Measurements from ENCODE around the gene KLHL29.
"Not testable (repeated sequence)": the region's sequence is repeated elsewhere in the genome, so short reads cannot be mapped to it uniquely, and the experiment has no call there.

The KLHL29 gene

DNA sequence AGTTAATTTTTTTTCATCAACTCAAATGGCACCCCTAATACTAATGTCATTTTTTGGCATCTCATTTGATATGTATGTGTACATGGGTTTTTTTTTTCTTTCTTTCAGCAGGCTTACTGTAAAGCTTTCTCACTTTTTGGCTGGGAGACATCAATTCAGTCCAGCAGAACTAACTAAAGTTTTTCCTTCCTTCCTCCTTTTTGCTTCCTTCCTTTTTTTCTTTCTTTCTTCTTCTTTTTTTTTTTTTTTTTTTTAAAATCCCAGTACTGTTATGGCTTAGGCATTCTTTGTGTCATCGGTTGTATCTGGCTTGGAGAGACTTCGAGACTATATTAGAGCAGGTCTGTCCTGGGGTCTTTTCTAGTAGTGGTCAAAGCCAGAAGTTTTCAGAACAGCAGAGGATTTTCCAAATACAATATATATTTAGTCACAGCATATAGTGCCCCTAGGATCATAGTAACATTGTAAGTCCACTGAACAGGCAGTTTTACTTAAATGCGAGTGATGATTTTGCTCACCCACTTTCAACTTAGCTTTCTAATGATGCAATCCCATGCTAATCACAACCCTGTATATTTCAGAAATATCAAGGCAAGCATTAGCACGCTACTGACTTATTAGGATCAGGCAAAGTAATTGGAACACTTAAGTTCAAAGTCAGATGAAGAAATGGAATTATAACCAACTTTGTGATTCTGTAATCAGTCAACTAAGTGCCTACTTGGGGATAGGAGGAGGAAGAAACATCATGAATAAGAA, 4.0 kb downstream of the KLHL29 start:
- intact Hi-C loops (cut with DNase I), result loop anchor here (10.0 kb wide), 1 partner anchor 176 kb away; no protein-coding TSS in a partner anchor

DNA sequence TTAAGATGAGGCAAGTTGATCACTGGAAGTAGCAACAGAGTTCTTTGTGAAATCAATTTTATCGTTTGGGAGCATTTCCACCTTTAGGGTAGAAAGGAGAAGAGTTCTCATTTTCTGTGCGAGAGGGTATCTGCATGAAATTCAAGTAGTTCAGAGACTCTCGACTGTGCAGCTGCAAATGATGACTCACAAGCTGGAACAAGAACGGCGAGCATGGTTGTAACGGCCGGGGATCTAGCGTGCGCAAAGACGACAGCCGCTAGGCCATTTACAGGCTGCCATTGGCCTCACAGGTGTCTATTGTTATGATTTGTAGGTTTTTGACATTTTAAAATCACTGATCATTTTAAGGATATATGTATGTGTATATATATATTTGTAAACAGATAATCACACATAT, 5.2 kb downstream of the KLHL29 start:
- intact Hi-C loops (cut with DNase I), result no loop called here
- DNase-seq, result peak in 17 of 42 donors; percentile 23 to 71 (median 43)

More for the DNA sequence above, 4.0 kb downstream of the KLHL29 start:
- no peak for DNase-seq

DNA sequence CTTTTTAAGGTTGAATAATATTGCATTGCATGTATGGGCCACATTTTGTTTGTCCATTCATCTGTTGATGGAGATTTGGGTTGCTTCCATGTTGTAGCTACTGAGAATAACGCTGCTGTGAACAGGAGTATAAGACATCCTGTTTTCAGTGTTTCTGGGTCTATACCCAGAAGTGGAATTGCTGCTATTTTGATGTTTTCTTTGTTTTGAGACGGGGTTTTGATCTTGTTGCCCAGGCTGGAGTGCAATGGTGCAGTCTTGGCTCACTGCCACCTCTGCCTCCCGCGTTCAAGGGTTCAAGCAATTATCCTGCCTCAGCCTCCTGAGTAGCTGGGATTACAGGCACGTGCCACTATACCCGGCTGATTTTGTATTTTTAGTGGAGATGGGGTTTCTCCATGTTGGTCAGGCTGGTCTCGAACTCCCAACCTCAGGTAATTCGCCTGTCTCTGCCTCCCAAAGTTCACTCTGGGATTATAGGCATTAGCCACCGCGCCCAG, 6.3 kb downstream of the KLHL29 start:
- intact Hi-C loops (cut with DNase I), result not testable (repeated sequence)

DNA sequence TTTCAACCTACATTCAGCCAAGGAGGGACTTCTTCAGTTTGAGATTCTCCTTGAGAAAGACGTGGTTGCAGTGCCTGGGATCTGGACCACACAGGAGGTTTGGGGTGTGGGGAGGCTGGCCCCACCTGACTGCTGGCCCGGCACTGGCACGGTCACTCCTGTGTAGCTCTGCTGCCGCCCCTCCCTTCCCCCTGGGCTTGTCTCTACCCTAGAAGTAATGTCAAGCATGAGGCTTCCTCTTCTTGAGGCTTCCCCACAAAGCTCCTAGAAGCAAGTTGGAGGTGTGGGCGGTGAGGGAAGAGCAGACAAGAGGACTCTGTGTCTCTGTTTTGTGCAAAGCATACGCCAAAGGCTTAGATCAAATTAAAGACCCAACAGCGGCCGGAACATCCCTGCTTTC, 8.7 kb downstream of the KLHL29 start:
- peak in 21 of 42 donors; percentile 11 to 73 (median 39) for DNase-seq
- intact Hi-C loops (cut with DNase I), result no loop called here

More for the DNA sequence above, 6.3 kb downstream of the KLHL29 start:
- DNase-seq, result peak in 1 of 42 donors; percentile 12

DNA sequence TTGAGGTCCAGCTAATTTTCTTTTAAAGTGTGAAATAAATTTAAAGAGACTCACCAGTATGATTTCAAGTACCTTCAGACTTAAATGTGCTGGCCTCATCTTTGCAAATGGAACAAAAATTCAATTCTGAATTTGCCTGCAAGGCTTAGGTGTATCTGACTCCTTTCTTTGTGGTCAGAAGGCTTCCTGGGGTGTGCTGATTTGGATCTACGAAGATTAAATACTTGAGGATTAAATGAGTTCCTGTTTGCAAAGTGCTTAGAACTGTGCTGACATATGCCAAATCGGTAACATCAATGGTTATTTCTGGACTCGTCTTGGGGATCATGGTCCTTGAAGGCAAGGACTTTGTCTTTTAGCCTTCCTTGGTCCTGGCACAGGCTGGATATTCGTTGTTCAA, 9.7 kb downstream of the KLHL29 start:
- intact Hi-C loops (cut with DNase I), result no loop called here
- no peak for DNase-seq

DNA sequence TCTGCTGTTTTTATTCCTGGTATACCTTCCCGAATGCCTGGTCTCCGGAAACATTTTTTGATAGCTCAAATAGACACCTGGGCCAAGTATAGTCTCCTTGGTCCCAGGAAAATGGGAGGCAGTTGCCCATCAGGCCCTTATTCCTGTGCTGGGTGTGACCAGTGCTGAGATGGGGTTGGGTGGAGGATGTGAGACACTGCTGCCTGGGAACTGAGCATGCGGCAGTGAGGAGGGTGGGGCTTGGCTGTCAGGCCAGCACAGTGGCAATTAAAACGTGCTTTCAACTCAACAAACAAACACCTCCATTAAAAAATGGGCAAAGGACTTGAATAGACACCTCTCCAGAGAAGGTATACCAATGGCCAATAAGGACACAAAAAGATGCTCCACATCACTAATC, 12.5 kb downstream of the KLHL29 start:
- intact Hi-C loops (cut with DNase I), result no loop called here
- no peak for DNase-seq

DNA sequence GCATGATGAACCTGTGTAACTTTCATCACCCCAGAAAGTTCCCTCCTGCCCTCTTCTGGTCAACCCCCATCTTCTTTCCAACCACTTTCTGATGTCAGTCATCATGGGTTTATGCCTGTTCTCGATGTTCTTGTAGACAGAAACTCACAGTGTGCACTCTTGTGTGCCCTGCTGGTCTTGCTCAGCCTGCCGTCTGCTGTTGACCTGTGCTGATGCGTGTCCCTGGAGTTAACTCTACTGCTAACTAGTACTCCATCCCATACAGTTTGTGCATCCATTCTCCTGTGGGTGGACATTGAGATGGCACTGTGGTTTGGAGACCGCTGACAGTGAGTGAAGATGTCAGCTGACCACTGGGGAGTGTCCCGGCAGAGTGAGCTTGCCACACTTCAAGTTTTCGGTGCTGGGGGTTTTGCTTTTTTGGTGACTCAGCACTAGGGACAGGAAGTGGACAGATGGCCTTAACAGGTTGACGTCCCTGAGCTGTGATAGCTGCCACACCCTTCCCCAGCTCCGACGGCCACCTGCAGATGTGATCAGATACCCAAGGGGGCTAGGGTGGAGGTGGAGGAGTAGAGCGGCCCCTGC, 14.8 kb downstream of the KLHL29 start:
- intact Hi-C loops (cut with DNase I), result no loop called here
- peak in 1 of 42 donors; percentile 34 for DNase-seq

DNA sequence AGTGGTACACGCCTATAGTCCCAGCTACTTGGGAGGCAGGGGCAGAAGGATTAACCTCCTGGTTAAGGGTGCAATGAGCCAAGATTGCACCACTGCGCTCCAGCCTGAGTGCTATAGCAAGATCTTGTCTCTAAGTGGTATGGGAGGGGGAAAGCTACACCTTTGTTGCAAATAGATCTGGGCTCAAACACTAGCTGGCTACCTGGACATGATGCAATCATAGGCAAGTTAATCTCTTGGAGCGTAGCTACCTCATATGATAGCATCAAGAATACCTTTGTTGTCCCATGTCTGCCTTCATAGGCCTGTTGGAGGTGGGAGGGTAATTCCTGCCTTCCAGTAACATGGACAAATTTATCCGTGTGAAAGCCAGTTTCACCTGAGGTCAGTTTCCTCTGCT, 15.7 kb downstream of the KLHL29 start:
- DNase-seq, result no peak
- intact Hi-C loops (cut with DNase I), result no loop called here

DNA sequence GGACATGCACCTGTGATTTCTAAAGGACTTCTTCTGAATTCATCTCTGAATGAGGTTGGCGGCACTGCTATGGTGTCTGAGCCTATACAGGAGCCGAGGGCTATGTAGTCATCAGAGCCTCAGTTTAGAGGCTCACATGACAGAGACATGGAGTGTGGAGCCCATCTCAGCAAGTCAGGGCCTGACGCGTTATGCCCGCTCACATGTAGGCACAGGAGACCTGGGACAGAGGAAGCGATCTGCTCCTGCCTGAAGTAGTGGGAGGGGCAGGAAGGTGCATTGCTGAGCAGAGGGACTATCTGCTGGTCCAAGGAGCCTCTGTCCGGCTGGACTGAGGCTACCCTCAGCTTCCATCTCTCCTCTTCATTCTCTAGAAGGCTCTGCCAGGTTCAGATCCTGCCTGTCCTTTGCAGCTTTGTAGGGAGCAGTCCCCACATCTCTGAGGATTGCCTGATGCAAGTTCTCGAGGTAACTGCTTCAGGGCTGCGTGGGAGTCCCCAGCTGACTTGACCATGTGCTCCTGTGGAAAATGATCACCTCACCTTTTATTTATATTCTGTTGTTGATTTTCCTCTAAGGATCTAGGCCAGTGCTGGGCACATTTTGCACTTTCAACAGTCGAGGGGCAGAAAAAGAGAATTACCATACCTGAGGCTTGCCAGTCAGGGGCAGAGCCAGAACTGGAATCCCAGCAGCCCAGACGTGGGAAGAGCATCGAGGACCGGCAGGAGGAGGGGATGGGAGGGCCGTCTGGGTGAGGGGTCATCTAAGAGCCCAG, 16.6 kb downstream of the KLHL29 start:
- intact Hi-C loops (cut with DNase I), result no loop called here
- peak in 1 of 42 donors; percentile 11 for DNase-seq

DNA sequence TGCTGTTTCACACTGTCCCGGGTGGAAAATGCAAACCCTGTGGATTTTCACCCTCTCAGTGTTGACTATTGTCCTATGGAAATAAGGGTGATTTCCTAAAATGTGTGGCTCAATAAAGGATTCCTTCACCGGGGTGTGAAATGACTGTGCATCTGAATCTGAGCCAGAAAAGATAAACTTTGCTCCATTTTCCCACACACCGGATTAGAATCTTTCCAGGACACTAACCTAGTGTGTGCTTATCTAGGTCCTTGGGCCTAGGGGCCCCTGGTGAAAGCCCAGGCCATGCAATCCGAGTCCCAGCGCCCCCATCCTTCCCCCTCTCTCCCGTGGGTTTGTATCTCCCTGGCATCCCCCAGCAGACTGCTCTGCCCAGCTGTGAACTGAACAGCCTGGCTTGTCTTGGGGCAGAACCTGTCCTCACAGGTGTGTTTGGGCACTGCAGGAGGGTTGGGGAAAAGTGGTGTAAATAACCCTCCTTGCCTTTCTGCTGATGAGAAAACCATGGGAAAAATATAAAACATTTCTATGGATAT, 17.3 kb downstream of the KLHL29 start:
- intact Hi-C loops (cut with DNase I), result no loop called here
- peak in 1 of 42 donors; percentile 21 for DNase-seq

DNA sequence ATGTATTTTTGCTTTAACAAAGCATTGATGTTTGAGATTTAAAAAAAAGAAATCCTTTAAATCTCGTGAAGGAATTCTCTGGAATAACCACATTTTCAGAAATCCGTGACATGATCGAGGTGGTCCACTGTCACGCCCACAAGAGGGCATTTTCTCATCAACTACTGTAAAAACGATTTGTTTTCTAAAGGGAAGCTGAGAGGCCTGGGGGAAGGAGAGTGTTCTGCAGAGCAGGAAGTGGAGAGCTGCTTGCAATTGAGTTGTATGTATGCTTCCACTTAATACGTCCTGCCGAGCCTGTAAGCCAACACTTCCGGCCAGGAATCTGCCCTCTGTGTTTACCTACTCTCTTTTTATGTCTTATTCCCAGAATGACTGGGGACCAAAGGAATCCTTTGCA, 19.4 kb downstream of the KLHL29 start:
- intact Hi-C loops (cut with DNase I), result no loop called here
- DNase-seq, result peak in 23 of 42 donors; percentile 5 to 68 (median 40)

DNA sequence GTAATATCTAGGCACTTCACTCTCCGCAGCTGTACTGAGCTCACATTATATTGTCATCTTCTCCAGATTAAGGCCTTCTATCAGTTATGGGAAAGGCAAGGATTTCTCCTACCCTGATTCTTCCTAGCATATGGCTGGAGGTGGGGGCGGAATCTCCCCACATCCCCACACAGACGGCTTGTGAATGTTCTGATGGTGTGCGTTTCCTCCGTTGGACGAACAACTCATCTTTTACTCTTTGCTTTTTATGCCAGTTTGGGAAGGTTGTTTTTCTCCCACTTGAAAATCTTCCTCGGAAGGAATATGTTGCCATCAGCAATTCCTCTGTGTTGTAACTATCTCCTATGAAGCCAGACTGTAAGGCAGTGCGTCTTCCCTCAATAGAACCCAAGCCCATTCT, 24.3 kb downstream of the KLHL29 start:
- intact Hi-C loops (cut with DNase I), result no loop called here
- DNase-seq, result no peak

DNA sequence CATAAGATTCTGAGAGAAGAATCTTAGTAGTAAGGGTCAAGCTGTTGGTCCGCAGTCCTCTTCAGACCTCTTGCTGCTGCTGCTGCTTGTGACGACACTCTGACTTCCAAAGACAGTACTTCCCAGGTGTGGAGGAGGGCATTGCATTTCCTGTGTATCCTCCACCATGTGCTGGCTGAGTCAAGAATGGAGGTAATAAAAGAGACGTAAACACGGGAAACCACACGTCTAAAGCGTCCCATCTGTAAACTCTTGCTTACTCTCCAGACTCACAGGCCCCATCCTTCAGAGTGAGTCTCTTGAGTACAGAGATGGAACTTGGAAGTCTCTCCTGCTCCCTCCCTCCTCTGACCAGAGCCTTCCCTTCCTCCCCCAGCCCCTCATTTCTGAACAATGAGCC, 25.6 kb downstream of the KLHL29 start:
- peak in 1 of 42 donors; percentile 13 for DNase-seq
- intact Hi-C loops (cut with DNase I), result no loop called here

DNA sequence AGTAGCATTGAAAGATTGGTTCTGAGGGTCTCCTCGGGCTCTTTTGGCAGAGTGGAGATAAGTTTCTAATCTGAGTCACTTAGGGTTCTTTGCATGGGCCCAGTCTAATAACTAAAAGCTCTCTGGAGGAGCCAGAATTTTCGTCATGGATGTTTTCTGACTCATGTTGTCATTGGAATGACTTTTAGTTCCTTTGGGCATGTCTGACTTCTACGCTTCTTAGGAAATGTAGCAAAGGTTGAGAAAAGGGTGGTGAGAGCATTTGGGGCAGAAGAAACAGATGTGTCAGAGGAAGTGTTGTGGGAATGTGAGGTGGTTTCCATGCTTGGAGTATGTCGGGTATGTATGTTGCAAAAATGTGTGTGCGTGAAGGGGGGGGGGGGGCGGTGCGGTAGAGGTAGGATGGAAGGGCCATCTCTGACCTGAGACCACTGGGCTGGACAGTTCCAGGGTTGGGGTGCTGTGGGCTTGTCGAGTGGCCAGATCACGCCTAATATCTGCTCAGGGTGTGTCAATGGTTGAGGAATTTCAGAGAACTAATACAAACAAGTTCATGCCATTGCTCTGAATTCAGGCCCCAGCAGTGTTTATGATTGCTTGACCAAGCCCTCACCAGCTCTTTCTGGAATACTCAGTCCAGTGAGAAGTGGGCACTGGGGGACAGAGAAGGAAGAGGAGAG, 26.9 kb downstream of the KLHL29 start:
- DNase-seq, result no peak
- intact Hi-C loops (cut with DNase I), result no loop called here

DNA sequence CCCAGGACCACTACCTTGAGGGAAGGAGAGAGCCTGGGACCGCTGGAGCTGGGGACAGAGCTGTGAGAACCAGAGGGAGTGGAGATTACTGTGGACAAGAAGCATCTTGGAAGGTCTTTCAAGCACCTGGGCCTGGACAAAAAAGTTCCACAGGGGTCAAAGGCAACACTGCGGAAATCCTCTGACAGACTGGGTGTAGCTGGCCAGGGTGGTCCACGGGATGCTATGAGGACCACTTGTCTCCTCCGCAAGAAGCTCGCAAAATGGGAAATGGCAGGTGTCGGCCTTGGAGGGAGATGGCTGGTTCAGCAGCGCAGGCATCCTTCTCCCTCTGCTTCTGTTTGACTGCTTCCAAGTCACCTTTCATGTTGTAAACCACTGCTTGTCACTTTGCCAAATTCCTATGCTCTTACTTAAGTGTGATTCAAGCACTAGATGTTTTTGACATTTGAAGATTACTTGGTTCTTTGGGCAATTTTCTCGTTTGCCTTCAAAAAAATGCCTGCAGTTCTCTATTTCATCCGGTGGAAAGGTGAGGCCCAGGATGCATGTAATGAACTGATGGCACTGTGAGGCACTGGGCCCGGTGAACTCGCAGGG, 27.7 kb downstream of the KLHL29 start:
- intact Hi-C loops (cut with DNase I), result no loop called here
- DNase-seq, result peak in 2 of 42 donors; percentile 35 to 36

DNA sequence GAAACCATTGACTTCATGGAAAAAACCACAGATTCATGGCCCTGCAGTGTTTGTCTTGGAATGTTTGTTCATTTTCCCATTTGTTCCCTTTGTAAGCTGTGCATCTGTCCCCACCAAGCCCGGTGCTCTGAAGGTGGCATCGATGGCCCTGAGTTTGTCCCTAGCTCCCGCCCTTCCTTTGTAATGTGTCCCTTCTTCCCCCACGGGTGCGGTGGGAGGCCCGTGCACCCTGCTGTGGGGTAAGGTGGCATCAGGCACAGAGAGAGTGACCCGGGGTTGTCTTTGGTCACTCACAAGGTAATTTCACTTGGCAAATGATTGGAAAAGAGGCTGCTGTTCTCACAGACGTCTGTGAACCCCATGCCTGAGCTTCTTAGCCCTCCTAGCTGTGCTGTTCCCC, 28.7 kb downstream of the KLHL29 start:
- peak in 1 of 42 donors; percentile 13 for DNase-seq
- intact Hi-C loops (cut with DNase I), result no loop called here

DNA sequence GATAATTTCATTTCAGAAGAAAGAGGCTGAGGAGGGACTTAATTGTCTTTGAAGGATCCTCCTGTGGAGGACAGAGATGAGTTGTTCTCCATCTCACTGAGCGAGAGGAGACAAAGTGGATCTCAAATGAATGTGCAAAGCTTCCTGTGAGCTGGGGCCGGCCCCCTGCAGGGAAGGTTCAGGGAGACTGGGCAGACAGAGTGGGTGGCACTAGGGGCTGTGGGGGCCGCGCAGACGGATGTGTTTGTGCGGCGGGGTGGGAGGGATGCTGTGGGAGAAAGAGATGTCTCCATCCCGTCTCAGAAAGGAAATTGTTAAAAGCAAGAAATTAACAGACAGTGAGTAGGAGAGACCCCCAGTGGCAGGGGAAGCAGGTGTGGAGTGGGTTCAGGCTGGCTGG, 29.1 kb downstream of the KLHL29 start:
- DNase-seq, result no peak
- intact Hi-C loops (cut with DNase I), result no loop called here

DNA sequence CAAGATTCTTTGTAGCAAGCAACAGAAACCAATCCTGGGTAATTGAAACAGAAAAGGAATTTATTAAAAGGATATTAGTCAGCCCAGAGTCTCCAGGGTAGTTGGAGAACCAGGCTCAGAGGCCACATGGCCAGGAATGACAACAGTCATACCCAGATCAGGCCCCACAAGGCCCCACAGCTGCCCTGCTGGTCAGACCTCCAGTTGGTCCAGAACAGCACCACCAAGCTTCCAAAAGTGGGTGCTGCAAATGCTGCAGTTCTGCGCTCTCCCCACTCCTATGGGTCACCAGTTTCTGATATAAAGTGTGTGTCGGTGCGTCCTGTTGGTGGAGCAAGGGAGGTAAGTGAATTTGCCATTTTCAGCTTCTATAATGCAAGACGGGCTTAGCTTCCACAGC, 29.9 kb downstream of the KLHL29 start:
- intact Hi-C loops (cut with DNase I), result no loop called here
- peak in 3 of 42 donors; percentile 6 to 34 (median 23) for DNase-seq

DNA sequence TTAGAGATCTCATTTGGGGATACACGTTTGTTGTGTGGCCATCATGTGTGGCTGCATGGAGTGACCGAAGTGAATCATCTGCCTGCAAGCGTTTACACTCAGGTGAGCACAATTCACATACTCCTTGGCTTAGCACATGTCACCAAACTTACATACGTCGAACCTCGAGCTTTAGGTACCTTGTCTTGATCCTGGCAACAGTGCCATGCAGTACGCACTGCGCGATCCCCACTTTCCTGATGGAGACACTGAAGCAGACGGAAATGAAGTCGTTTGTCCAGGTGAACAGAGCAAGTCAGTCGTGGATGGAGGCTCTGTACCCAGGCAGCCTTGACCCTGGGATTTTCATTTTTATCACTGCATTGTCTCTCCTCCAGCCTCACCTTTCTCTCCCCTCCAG, 32.3 kb downstream of the KLHL29 start:
- DNase-seq, result peak in 2 of 42 donors; percentile 16 to 18
- intact Hi-C loops (cut with DNase I), result no loop called here

All from head of caudate nucleus (tissue), 42 donors.